ENCODE measurements around the gene GLI3.

The GLI3 gene

GRCh38 chr7:42107484-42108240 is 129.3 kb downstream of the GLI3 start (continued):
- TF ChIP-seq ZBTB44 (tag by site-specific recombination; IDR thresholded peaks at IDR 0.05) = peak; percentile 86
- no peak for TF ChIP-seq ZNF626 (tag by site-specific recombination; IDR thresholded peaks at IDR 0.05)
- no peak for TF ChIP-seq ATF2 (tag by site-specific recombination; IDR thresholded peaks at IDR 0.05; ENCODE audit: low read depth)
- no peak for TF ChIP-seq ZNF184 (tag by site-specific recombination; IDR thresholded peaks at IDR 0.05)
- TF ChIP-seq ZNF600 (tag by site-specific recombination; IDR thresholded peaks at IDR 0.05) = peak; percentile 76
- no peak for TF ChIP-seq ZBTB49 (tag by site-specific recombination; IDR thresholded peaks at IDR 0.05; ENCODE audit: low read depth)
- 0 out of 2 replicates have a peak, but pooled peaks have one; percentile 43 for TF ChIP-seq ZNF692 (tag by site-specific recombination; IDR thresholded peaks at IDR 0.05)
- TF ChIP-seq PATZ1 (tag by site-specific recombination; IDR thresholded peaks at IDR 0.05) = no peak
- TF ChIP-seq ZNF366 (tag by site-specific recombination; conservative IDR thresholded peaks at IDR 0.05) = no peak
- no peak for TF ChIP-seq ZNF488 (tag by site-specific recombination; IDR thresholded peaks at IDR 0.05)
- no peak for TF ChIP-seq ZFP3 (tag by site-specific recombination; IDR thresholded peaks at IDR 0.05; ENCODE audit: low read depth)
- TF ChIP-seq ZNF324 (tag by site-specific recombination; IDR thresholded peaks at IDR 0.05) = no peak
- TF ChIP-seq GLIS2 (tag by site-specific recombination; IDR thresholded peaks at IDR 0.05) = no peak
- no peak for TF ChIP-seq ZBTB21 (tag by site-specific recombination; IDR thresholded peaks at IDR 0.05)
- no peak for TF ChIP-seq GLI4 (tag by site-specific recombination; IDR thresholded peaks at IDR 0.05)
- peak; percentile 72 for TF ChIP-seq ZEB2 (tag by site-specific recombination; IDR thresholded peaks at IDR 0.05)
- TF ChIP-seq PBX3 (CRISPR knock-in tag; IDR thresholded peaks at IDR 0.05) = no peak
- no peak for TF ChIP-seq ZNF791 (tag by site-specific recombination; IDR thresholded peaks at IDR 0.05)
- no peak for TF ChIP-seq SALL2 (tag by site-specific recombination; IDR thresholded peaks at IDR 0.05; ENCODE audit: borderline replicate concordance)
- no peak for TF ChIP-seq ZNF175 (tag by site-specific recombination; IDR thresholded peaks at IDR 0.05)
- TF ChIP-seq ZNF658 (tag by site-specific recombination; IDR thresholded peaks at IDR 0.05) = no peak
